ENCODE data around the gene DIPK1C. TPM values are rescaled to one million over a fixed set of nuclear protein-coding genes. Genes with fewer than 3 reads are reported as not detected.

DIPK1C gene
- total RNA-seq, 1 donor from 2014 or later, result not detected

- Histone ChIP-seq H3K4me1 (ENCODE audit: insufficient read depth, low read length) (no peaks in the 10 kb centered on the region), H3K79me2 (ENCODE audit: insufficient read depth, low read length) (no peaks in the 10 kb centered on the region), H2AFZ (ENCODE audit: low read depth, low read length) (no peak overlapping the region), H3K9me3 (ENCODE audit: insufficient read depth, low read depth, low read length) (no peaks in the 10 kb centered on the region), H3K27me3 (ENCODE audit: insufficient read depth, low read length) (no peaks in the 10 kb centered on the region), H3K4me3 (ENCODE audit: insufficient read depth, low read depth, low read length) (no peak overlapping the region), H3K27ac (ENCODE audit: low read depth, low read length) (no peak overlapping the region), H3K9ac (ENCODE audit: low read length) (no peak overlapping the region), H3K36me3 (ENCODE audit: insufficient read depth, low read length) (no peaks in the 10 kb centered on the region), H3K4me2 (ENCODE audit: low read length) (no peak overlapping the region), H4K20me1 (ENCODE audit: insufficient read depth, low read length) (no peaks in the 10 kb centered on the region)
- peaks cover 40% of the 10 kb centered on the region for H3K27me3 Mint-ChIP-seq (ENCODE audit: low read depth, unreplicated experiment)
- FAIRE-seq, result no peak
- no peak overlapping the region for H3K27ac Mint-ChIP-seq (ENCODE audit: unreplicated experiment)
- H3K4me3 Mint-ChIP-seq (ENCODE audit: unreplicated experiment), result no peak overlapping the region
- H3K9me3 Mint-ChIP-seq (ENCODE audit: unreplicated experiment), result peaks cover 5% of the 10 kb centered on the region
- DNase-seq (ENCODE audit: low read depth), result no peak
- TF ChIP-seq CTCF (IDR thresholded peaks at IDR 0.05; ENCODE audit: insufficient read depth, low read depth, low read length) (no peak), EZH2 (IDR thresholded peaks at IDR 0.05; ENCODE audit: insufficient read depth, low read length) (no peak)
- no peaks in the 10 kb centered on the region for H3K36me3 Mint-ChIP-seq (ENCODE audit: low read depth, unreplicated experiment)
- no peaks in the 10 kb centered on the region for H3K4me1 Mint-ChIP-seq (ENCODE audit: low read depth, unreplicated experiment)
These were observed 39.1 kb downstream of the DIPK1C start for GRCh38 chr18:74418023-74418422.

DNA sequence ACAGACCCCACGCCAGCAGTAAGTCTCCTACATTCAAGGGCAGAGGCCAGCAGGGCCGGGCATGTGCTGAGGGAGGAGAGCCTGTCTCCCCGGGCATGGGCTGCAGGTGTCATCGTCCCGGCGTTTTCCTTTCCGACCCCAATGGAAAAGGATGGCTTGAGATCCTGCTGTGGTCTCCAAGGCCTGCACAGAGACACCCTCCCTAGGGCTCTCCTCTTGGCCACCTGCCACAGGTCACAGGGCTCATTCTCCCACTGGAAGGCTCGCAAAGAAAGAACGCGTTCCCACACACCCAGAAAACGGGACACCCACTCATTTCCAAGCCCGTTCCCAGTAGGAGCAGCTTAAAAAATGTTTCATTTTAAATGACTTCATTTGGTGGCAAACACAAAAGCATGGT, 41.0 kb downstream of the DIPK1C start:
- no peak overlapping the region for H3K27ac ChIP-seq (ENCODE audit: low read depth, low read length)
- Mint-ChIP-seq H3K9me3 (ENCODE audit: unreplicated experiment) (peaks cover 5% of the 10 kb centered on the region), H3K36me3 (ENCODE audit: low read depth, unreplicated experiment) (no peaks in the 10 kb centered on the region), H3K27ac (ENCODE audit: unreplicated experiment) (no peak overlapping the region), H3K27me3 (ENCODE audit: low read depth, unreplicated experiment) (peaks cover 43% of the 10 kb centered on the region), H3K4me3 (ENCODE audit: unreplicated experiment) (no peak overlapping the region), H3K4me1 (ENCODE audit: low read depth, unreplicated experiment) (no peaks in the 10 kb centered on the region)
- no peak overlapping the region for H3K9ac ChIP-seq (ENCODE audit: low read length)
- no peaks in the 10 kb centered on the region for H3K4me1 ChIP-seq (ENCODE audit: insufficient read depth, low read length)
- no peak overlapping the region for H2AFZ ChIP-seq (ENCODE audit: low read depth, low read length)
- no peaks in the 10 kb centered on the region for H3K36me3 ChIP-seq (ENCODE audit: insufficient read depth, low read length)
- H3K27me3 ChIP-seq (ENCODE audit: insufficient read depth, low read length), result peaks cover 2% of the 10 kb centered on the region
- DNase-seq (ENCODE audit: low read depth), result no peak
- no peak overlapping the region for H3K4me2 ChIP-seq (ENCODE audit: low read length)
- no peaks in the 10 kb centered on the region for H3K79me2 ChIP-seq (ENCODE audit: insufficient read depth, low read length)
- no peak for FAIRE-seq
- no peak for TF ChIP-seq CTCF (IDR thresholded peaks at IDR 0.05; ENCODE audit: insufficient read depth, low read depth, low read length)
- TF ChIP-seq EZH2 (IDR thresholded peaks at IDR 0.05; ENCODE audit: insufficient read depth, low read length), result no peak
- no peak overlapping the region for H3K4me3 ChIP-seq (ENCODE audit: insufficient read depth, low read depth, low read length)
- no peaks in the 10 kb centered on the region for H4K20me1 ChIP-seq (ENCODE audit: insufficient read depth, low read length)
- H3K9me3 ChIP-seq (ENCODE audit: insufficient read depth, low read depth, low read length), result no peaks in the 10 kb centered on the region

- no peaks in the 10 kb centered on the region for H4K20me1 ChIP-seq (ENCODE audit: insufficient read depth, low read length)
- H2AFZ ChIP-seq (ENCODE audit: low read depth, low read length), result no peak overlapping the region
- FAIRE-seq (no peak), DNase-seq (ENCODE audit: low read depth) (no peak)
- H3K27me3 ChIP-seq (ENCODE audit: insufficient read depth, low read length), result peaks cover 3% of the 10 kb centered on the region
- Mint-ChIP-seq H3K4me1 (ENCODE audit: low read depth, unreplicated experiment) (no peaks in the 10 kb centered on the region), H3K4me3 (ENCODE audit: unreplicated experiment) (no peak overlapping the region), H3K27me3 (ENCODE audit: low read depth, unreplicated experiment) (peaks cover 42% of the 10 kb centered on the region), H3K36me3 (ENCODE audit: low read depth, unreplicated experiment) (no peaks in the 10 kb centered on the region), H3K27ac (ENCODE audit: unreplicated experiment) (no peak overlapping the region), H3K9me3 (ENCODE audit: unreplicated experiment) (peaks cover 5% of the 10 kb centered on the region)
- no peaks in the 10 kb centered on the region for H3K4me1 ChIP-seq (ENCODE audit: insufficient read depth, low read length)
- H3K4me3 ChIP-seq (ENCODE audit: insufficient read depth, low read depth, low read length), result no peak overlapping the region
- no peak overlapping the region for H3K27ac ChIP-seq (ENCODE audit: low read depth, low read length)
- TF ChIP-seq EZH2 (IDR thresholded peaks at IDR 0.05; ENCODE audit: insufficient read depth, low read length), result no peak
- no peak for TF ChIP-seq CTCF (IDR thresholded peaks at IDR 0.05; ENCODE audit: insufficient read depth, low read depth, low read length)
- no peak overlapping the region for H3K9ac ChIP-seq (ENCODE audit: low read length)
- no peaks in the 10 kb centered on the region for H3K36me3 ChIP-seq (ENCODE audit: insufficient read depth, low read length)
- H3K4me2 ChIP-seq (ENCODE audit: low read length), result no peak overlapping the region
- no peaks in the 10 kb centered on the region for H3K79me2 ChIP-seq (ENCODE audit: insufficient read depth, low read length)
- no peaks in the 10 kb centered on the region for H3K9me3 ChIP-seq (ENCODE audit: insufficient read depth, low read depth, low read length)
These were observed 42.1 kb downstream of the DIPK1C start for GRCh38 chr18:74414953-74415515.

Data from astrocyte (in vitro differentiated cells and primary cell).